IMR-90 (cell line): ENCODE measurements around the gene PAFAH2. TPM values are rescaled to one million over a fixed set of nuclear protein-coding genes. Genes with fewer than 3 reads are reported as not detected.

Experiments used
- ATAC-seq: fragments of 200-7000 bp; cut with Tn5 transposase; 2 replicates; pipeline ENCODE4 v1.9.1; 2020; ENCODE audit warnings: low read depth, mild to moderate bottlenecking, moderate library complexity
- BruUV-seq: library from RNA; stranded (reverse); fragments of 400-500 nt; replicated peaks from 2 replicates; lab custom pipeline; 2021; lab: Mats Ljungman, UMichigan
- CTCF ChIA-PET: fragments of 300-600 bp; formaldehyde crosslinking; extraction: SDS; loops from one replicate; lab custom pipeline; 2021; ENCODE audit warnings: antibody characterized with exemption; lab: Yijun Ruan, JAX
- POLR2A ChIA-PET: fragments of 300-600 bp; sonication (Branson Sonifier 250); formaldehyde crosslinking; loops from one replicate; lab custom pipeline; 2022; ENCODE audit warnings: antibody characterized with exemption; ENCODE audit not compliant: unreplicated experiment; lab: Charles Lee
- DNase-seq: peaks from one replicate; pipeline ENCODE4 v3.0.0; 2013
- H2AFZ ChIP-seq: replicated peaks from 2 replicates; pipeline ENCODE3; 2013; ENCODE audit warnings: low read length, mild to moderate bottlenecking; ENCODE audit not compliant: poor library complexity
- H2AK5ac ChIP-seq: 2 replicates; pipeline ENCODE4 v1.6.1; 2013; ENCODE audit warnings: low read depth, low read length, inconsistent platforms
- H2AK9ac ChIP-seq: replicated peaks from 2 replicates; pipeline ENCODE3; 2013; ENCODE audit warnings: mild to moderate bottlenecking, low read depth, low read length, moderate library complexity; ENCODE audit not compliant: poor library complexity
- H2BK120ac ChIP-seq: 2 replicates; pipeline ENCODE4 v1.6.1; 2013; ENCODE audit warnings: low read depth, low read length, inconsistent platforms
- H2BK15ac ChIP-seq: 3 replicates; pipeline ENCODE4 v1.6.1; 2013; ENCODE audit warnings: low read depth, low read length, inconsistent platforms
- H2BK20ac ChIP-seq: 2 replicates; pipeline ENCODE4 v1.6.1; 2013; ENCODE audit warnings: low read depth, mild to moderate bottlenecking, inconsistent platforms, low read length, moderate library complexity
- H2BK5ac ChIP-seq: 2 replicates; pipeline ENCODE4 v1.6.1; 2013; ENCODE audit warnings: mild to moderate bottlenecking, low read depth, low read length, inconsistent platforms; ENCODE audit not compliant: poor library complexity, severe bottlenecking
- H3K14ac ChIP-seq: replicated peaks from 2 replicates; pipeline ENCODE4 v1.6.1; 2013; ENCODE audit warnings: low read depth, low read length, inconsistent platforms
- H3K18ac ChIP-seq: 2 replicates; pipeline ENCODE4 v1.6.1; 2013; ENCODE audit warnings: low read depth, low read length, control low read depth
- H3K23ac ChIP-seq: 2 replicates; pipeline ENCODE4 v1.6.1; 2013; ENCODE audit warnings: low read depth, low read length, inconsistent platforms
- H3K27ac ChIP-seq: 2 replicates; pipeline ENCODE4 v1.5.1; 2013; ENCODE audit warnings: mild to moderate bottlenecking, control low read depth, low read length; ENCODE audit not compliant: insufficient read depth
- H3K27me3 ChIP-seq: 2 replicates; pipeline ENCODE4 v1.6.1; 2013; ENCODE audit warnings: low read length; ENCODE audit not compliant: control insufficient read depth, insufficient read depth
- H3K36me3 ChIP-seq: 2 replicates; pipeline ENCODE4 v1.6.1; 2013; ENCODE audit warnings: low read length, mixed read lengths; ENCODE audit not compliant: control insufficient read depth, insufficient read depth
- H3K4ac ChIP-seq: 2 replicates; pipeline ENCODE4 v1.6.1; 2013; ENCODE audit warnings: low read depth, low read length, inconsistent platforms
- H3K4me1 ChIP-seq: 2 replicates; pipeline ENCODE4 v1.6.1; 2013; ENCODE audit warnings: low read length, mixed read lengths; ENCODE audit not compliant: control insufficient read depth, insufficient read depth
- H3K4me2 ChIP-seq: 2 replicates; pipeline ENCODE4 v1.6.1; 2013; ENCODE audit warnings: low read depth, mild to moderate bottlenecking, control low read depth, low read length, moderate library complexity
- H3K4me3 ChIP-seq: 2 replicates; pipeline ENCODE4 v1.5.1; 2013; ENCODE audit warnings: low read depth, mild to moderate bottlenecking, control low read depth, low read length, moderate library complexity; ENCODE audit not compliant: insufficient read depth
- H3K56ac ChIP-seq: 2 replicates; pipeline ENCODE4 v1.6.1; 2013; ENCODE audit warnings: low read length, inconsistent platforms; ENCODE audit not compliant: insufficient read depth; ENCODE audit errors: extremely low read depth
- H3K79me1 ChIP-seq, 2 experiments: 2 replicates each; pipeline ENCODE4 v1.6.1; 2013; ENCODE audit warnings: low read length in 2 of 2, inconsistent platforms in 1 of 2, low read depth in 1 of 2
- H3K9ac ChIP-seq: 2 replicates; pipeline ENCODE4 v1.6.1; 2013; ENCODE audit warnings: low read depth, low read length, control low read depth
- H3K9me1 ChIP-seq: 2 replicates; pipeline ENCODE4 v1.6.1; 2013; ENCODE audit warnings: low read length, inconsistent platforms; ENCODE audit not compliant: insufficient read depth
- H3K9me3 ChIP-seq: 2 replicates; pipeline ENCODE4 v1.6.1; 2013; ENCODE audit warnings: low read length; ENCODE audit not compliant: control insufficient read depth, insufficient read depth
- H4K20me1 ChIP-seq: 2 replicates; pipeline ENCODE4 v1.6.1; 2013; ENCODE audit warnings: low read length, inconsistent platforms; ENCODE audit not compliant: insufficient read depth
- H4K5ac ChIP-seq: 2 replicates; pipeline ENCODE4 v1.6.1; 2013; ENCODE audit warnings: mild to moderate bottlenecking, low read depth, low read length, control low read depth
- H4K8ac ChIP-seq, 2 experiments: 2 replicates each; pipeline ENCODE4 v1.6.1; 2013; ENCODE audit warnings: low read depth in 2 of 2, low read length in 2 of 2, control low read depth in 1 of 2, inconsistent platforms in 1 of 2
- H4K91ac ChIP-seq: 2 replicates; pipeline ENCODE4 v1.6.1; 2013; ENCODE audit warnings: low read depth, low read length, inconsistent platforms; ENCODE audit not compliant: insufficient read depth
- CEBPB ChIP-seq: IDR thresholded peaks from 2 replicates; pipeline ENCODE4 v1.6.1; 2012; ENCODE audit warnings: low read depth, low read length, improper control_type of control experiment
- CHD1 ChIP-seq: IDR thresholded peaks from 2 replicates; pipeline ENCODE4 v1.6.1; 2012; ENCODE audit warnings: low read depth, low read length, improper control_type of control experiment
- MAFK ChIP-seq: IDR thresholded peaks from 2 replicates; pipeline ENCODE4 v1.6.1; 2012; ENCODE audit warnings: low read depth, low read length, improper control_type of control experiment
- MAZ ChIP-seq: IDR thresholded peaks from 2 replicates; pipeline ENCODE4 v1.6.1; 2012; ENCODE audit warnings: low read depth, mild to moderate bottlenecking, low read length, improper control_type of control experiment, moderate library complexity, borderline replicate concordance
- MXI1 ChIP-seq: IDR thresholded peaks from 2 replicates; pipeline ENCODE4 v1.6.1; 2012; ENCODE audit warnings: low read depth, mild to moderate bottlenecking, low read length, moderate library complexity, borderline replicate concordance
- NFE2L2 ChIP-seq: fragments of 150-350 bp; IDR thresholded peaks from 2 replicates; pipeline ENCODE4 v1.6.1; 2016; ENCODE audit warnings: low read depth, mild to moderate bottlenecking, low read length
- POLR2A ChIP-seq: IDR thresholded peaks from 2 replicates; pipeline ENCODE4 v1.6.1; 2012; ENCODE audit warnings: mild to moderate bottlenecking, low read depth, low read length
- RAD21 ChIP-seq: IDR thresholded peaks from 2 replicates; pipeline ENCODE4 v1.6.1; 2012; ENCODE audit warnings: low read length, improper control_type of control experiment
- RCOR1 ChIP-seq: IDR thresholded peaks from 2 replicates; pipeline ENCODE4 v1.6.1; 2012; ENCODE audit warnings: mild to moderate bottlenecking, low read length, improper control_type of control experiment; ENCODE audit not compliant: insufficient replicate concordance
- RFX5 ChIP-seq: IDR thresholded peaks from 2 replicates; pipeline ENCODE4 v1.8.0; 2012; ENCODE audit warnings: low read depth, mild to moderate bottlenecking, low read length, moderate library complexity
- SMC3 ChIP-seq: fragments of 150-350 bp; IDR thresholded peaks from 2 replicates; pipeline ENCODE4 v1.6.1; 2016; ENCODE audit warnings: low read depth, mild to moderate bottlenecking, antibody characterized with exemption, low read length, moderate library complexity
- WGBS, 2 experiments: methylation state at CpG; one replicate each; pipeline versions ENCODE4 v1.1.5 to v1.1.7; 2013; ENCODE audit warnings: missing lambda C conversion rate in 2 of 2; ENCODE audit not compliant: insufficient read length in 1 of 2; ENCODE audit errors: extremely low coverage in 2 of 2; 5-methylcytosine and 5-hydroxymethylcytosine counted together
- dilution Hi-C: fragments of 300-500 bp; cut with HindIII; formaldehyde crosslinking; loops from one replicate; pipeline ENCODE4 v1.14.3; 2018; ENCODE audit warnings: low sequenced_read_pairs; ENCODE audit not compliant: unreplicated experiment
- in situ Hi-C: fragments of 300-500 bp; cut with MboI; formaldehyde crosslinking; loops from 3 replicates; pipeline ENCODE4 v1.14.3; 2019; ENCODE audit warnings: low sequenced_read_pairs, inconsistent platforms, mixed read lengths
- intact Hi-C: fragments of 100-400 bp; cut with micrococcal nuclease; formaldehyde crosslinking; loops from 2 replicates; pipeline ENCODE4 v1.10.0; 2022
- polyA plus RNA-seq, 3 experiments: library from polyadenylated mRNA; depleted of rRNA; stranded (reverse); fragments of >200 nt; gene quantifications; 2 replicates each; pipeline ENCODE4 v1.2.3, GENCODE V29; 2012; ENCODE audit warnings: low replicate concordance in 1 of 3
- total RNA-seq: library from RNA; depleted of rRNA; stranded (reverse); fragments of >200 nt; gene quantifications from 2 replicates; pipeline ENCODE4 v1.2.3, GENCODE V29; 2012
- TF ChIP-seq, protein P1 (sequence below): fragments of 150-350 bp; IDR thresholded peaks from 2 replicates; pipeline ENCODE4 v1.6.1; 2017; ENCODE audit warnings: mild to moderate bottlenecking, antibody characterized with exemption, low read length, low read depth
- TF ChIP-seq, protein P2 (sequence below): fragments of 150-350 bp; IDR thresholded peaks from 2 replicates; pipeline ENCODE4 v1.6.1; 2016; ENCODE audit warnings: low read depth, mild to moderate bottlenecking, low read length, moderate library complexity, borderline replicate concordance
- TF ChIP-seq, protein P3 (sequence below): conservative IDR thresholded peaks from 2 replicates; pipeline ENCODE4 v1.5.1; 2012; ENCODE audit warnings: mild to moderate bottlenecking, low read depth, low read length, improper control_type of control experiment

PAFAH2 gene
- total and polyA plus RNA-seq, 2 of the 4 experiments (the other 2 are of a cell fraction), result 8.3 to 12.2 TPM

DNA sequence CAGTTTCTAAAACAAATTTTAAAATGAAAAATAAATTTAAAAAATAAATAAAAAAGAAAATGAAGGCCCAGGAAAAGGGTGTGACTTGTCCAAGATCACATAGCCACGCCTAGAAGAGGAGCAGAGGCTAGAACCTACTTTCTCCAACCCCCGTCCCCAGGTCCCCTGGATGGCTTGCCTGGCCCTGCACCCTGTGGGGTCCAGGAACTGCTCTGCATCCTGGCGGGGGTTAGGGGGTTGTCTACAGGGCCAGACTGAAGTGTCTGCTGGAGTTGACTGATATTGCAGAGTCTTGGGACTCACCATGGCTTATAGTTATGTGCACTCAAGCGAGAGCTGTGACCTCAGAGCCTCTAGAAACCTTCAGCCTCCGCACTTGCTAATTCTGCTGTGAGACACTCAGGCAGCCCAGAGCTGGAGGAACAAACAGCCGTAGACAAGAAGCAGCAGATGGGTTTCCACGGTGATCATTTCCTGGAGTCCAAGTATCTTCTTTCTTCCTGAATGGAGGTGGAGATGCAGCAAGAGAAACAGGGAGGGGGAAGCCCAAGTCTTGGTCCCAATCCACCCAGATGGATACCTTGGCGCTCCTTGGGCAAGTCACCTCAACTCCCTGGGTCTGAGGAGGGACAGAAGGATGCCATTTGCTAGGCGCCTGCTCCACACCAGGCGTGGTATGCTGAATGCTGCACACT, 18.5 kb upstream of the PAFAH2 start:
- H3K9ac ChIP-seq, result no peak overlapping the region
- H2BK15ac ChIP-seq, result no peak overlapping the region
- no peak overlapping the region for H3K56ac ChIP-seq
- H2AK9ac ChIP-seq, result no peak overlapping the region
- BruUV-seq, result no TSS peak
- no peak overlapping the region for H2BK5ac ChIP-seq
- H4K5ac ChIP-seq, result no peak overlapping the region
- H3K27ac ChIP-seq, result no peak overlapping the region
- peak overlapping the region; percentile 32; the same call in 1 of the 2 replicates for H2BK120ac ChIP-seq
- no peak overlapping the region for H4K91ac ChIP-seq
- in situ Hi-C loops (no loop called here), dilution Hi-C loops (no loop called here), intact Hi-C loops (no loop called here)
- peaks cover 10% of the 10 kb centered on the region for H3K9me1 ChIP-seq
- H3K4me3 ChIP-seq, result no peak overlapping the region
- DNase-seq, result peak; percentile 29
- no peak overlapping the region for H3K14ac ChIP-seq
- H2BK20ac ChIP-seq, result no peak overlapping the region
- H3K23ac ChIP-seq, result no peak overlapping the region
- H3K4me2 ChIP-seq, result no peak overlapping the region
- H4K8ac ChIP-seq, result no peak overlapping the region
- H3K79me1 ChIP-seq, result no peaks in the 10 kb centered on the region
- peak overlapping the region; percentile 71; the same call in 1 of the 2 replicates for H3K4ac ChIP-seq
- 83% methylated on average over 1 of the region's 10 CpGs; no CpG with 5 or more reads in 1 of the 2 experiments for WGBS, 2 experiments
- TF ChIP-seq CEBPB (no peak), POLR2A (no peak), RAD21 (no peak), RCOR1 (no peak), MAZ (no peak), MAFK (no peak), CHD1 (no peak), NFE2L2 (no peak), SMC3 (no peak), RFX5 (no peak), MXI1 (no peak)
- TF ChIP-seq, protein P1, sequence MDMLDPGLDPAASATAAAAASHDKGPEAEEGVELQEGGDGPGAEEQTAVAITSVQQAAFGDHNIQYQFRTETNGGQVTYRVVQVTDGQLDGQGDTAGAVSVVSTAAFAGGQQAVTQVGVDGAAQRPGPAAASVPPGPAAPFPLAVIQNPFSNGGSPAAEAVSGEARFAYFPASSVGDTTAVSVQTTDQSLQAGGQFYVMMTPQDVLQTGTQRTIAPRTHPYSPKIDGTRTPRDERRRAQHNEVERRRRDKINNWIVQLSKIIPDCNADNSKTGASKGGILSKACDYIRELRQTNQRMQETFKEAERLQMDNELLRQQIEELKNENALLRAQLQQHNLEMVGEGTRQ, result no peak
- TF ChIP-seq, protein P2, sequence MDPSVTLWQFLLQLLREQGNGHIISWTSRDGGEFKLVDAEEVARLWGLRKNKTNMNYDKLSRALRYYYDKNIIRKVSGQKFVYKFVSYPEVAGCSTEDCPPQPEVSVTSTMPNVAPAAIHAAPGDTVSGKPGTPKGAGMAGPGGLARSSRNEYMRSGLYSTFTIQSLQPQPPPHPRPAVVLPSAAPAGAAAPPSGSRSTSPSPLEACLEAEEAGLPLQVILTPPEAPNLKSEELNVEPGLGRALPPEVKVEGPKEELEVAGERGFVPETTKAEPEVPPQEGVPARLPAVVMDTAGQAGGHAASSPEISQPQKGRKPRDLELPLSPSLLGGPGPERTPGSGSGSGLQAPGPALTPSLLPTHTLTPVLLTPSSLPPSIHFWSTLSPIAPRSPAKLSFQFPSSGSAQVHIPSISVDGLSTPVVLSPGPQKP, result no peak
- TF ChIP-seq, protein P3, sequence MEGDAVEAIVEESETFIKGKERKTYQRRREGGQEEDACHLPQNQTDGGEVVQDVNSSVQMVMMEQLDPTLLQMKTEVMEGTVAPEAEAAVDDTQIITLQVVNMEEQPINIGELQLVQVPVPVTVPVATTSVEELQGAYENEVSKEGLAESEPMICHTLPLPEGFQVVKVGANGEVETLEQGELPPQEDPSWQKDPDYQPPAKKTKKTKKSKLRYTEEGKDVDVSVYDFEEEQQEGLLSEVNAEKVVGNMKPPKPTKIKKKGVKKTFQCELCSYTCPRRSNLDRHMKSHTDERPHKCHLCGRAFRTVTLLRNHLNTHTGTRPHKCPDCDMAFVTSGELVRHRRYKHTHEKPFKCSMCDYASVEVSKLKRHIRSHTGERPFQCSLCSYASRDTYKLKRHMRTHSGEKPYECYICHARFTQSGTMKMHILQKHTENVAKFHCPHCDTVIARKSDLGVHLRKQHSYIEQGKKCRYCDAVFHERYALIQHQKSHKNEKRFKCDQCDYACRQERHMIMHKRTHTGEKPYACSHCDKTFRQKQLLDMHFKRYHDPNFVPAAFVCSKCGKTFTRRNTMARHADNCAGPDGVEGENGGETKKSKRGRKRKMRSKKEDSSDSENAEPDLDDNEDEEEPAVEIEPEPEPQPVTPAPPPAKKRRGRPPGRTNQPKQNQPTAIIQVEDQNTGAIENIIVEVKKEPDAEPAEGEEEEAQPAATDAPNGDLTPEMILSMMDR, result no peak
- CTCF ChIA-PET, result interaction anchor here (0.6 to 1.8 kb wide), 3 partner anchors 19 to 154 kb away, joined by 3 to 5 read pairs (median 3); partner anchors contain the start of genes PAFAH2 and ZNF593
- H4K20me1 ChIP-seq, result no peaks in the 10 kb centered on the region
- no peak overlapping the region for H2AFZ ChIP-seq
- no peaks in the 10 kb centered on the region for H3K27me3 ChIP-seq
- POLR2A ChIA-PET, result no interaction called here
- peaks cover 28% of the 10 kb centered on the region for H3K4me1 ChIP-seq
- ATAC-seq, result no peak
- H3K36me3 ChIP-seq, result no peaks in the 10 kb centered on the region
- H3K9me3 ChIP-seq, result no peaks in the 10 kb centered on the region
- no peak overlapping the region for H2AK5ac ChIP-seq
- no peak overlapping the region for H3K18ac ChIP-seq
